ENCODE measurements around the gene ERP29. TPM values are rescaled to one million over a fixed set of nuclear protein-coding genes. Genes with fewer than 3 reads are reported as not detected.

Gene ERP29
- total RNA-seq, 1 experiment from 2014 or later: 97.2 TPM

DNA sequence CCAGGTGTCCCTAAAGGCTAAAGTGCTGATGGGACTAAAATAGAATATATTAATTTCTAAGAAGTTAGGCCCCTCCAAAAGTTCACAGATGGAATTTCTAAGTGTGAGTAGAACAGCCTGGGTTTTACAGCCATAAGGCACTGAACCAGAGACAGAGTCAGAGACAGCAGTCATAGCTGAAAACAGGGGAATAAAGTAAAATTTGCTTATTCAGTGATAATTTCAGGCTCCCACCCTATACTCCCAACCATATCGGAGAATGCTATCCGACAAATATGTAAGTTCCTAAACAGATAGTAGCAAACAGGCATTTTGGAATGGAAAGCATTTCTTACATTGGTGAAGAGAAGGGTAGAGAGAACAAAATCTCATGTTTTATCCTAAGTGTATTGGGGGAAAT, 50.0 kb downstream of the ERP29 start:
- ChIA-PET CTCF (no interaction called here), POLR2A (ENCODE audit: unreplicated experiment) (interaction anchor here (0.8 kb wide), 1 partner anchor 90 kb away, joined by 4 read pairs; no protein-coding TSS in a partner anchor)
- BruUV-seq (replicated peaks): no TSS peak
- DNase-seq (no peak), ATAC-seq (no peak)
- Histone ChIP-seq H3K36me3 (ENCODE audit: low read depth, low read length) (peaks cover 71% of the 10 kb centered on the region), H3K4me3 (ENCODE audit: low read length) (no peak overlapping the region), H4K20me1 (ENCODE audit: low read length) (no peaks in the 10 kb centered on the region), H3K27ac (ENCODE audit: low read length) (no peak overlapping the region), H3K4me2 (ENCODE audit: low read length) (no peak overlapping the region), H3K9me3 (ENCODE audit: low read length) (no peaks in the 10 kb centered on the region), H3K79me2 (ENCODE audit: low read length) (no peaks in the 10 kb centered on the region), H3K4me1 (ENCODE audit: insufficient read depth, low read length) (no peaks in the 10 kb centered on the region), H3K9me2 (replicated peaks; ENCODE audit: low read length) (no peaks in the 10 kb centered on the region), H3K9ac (ENCODE audit: low read length) (no peak overlapping the region), H3F3A (ENCODE audit: low read length, unreplicated experiment) (peaks cover 18% of the 10 kb centered on the region), H3K27me3 (ENCODE audit: low read length) (no peaks in the 10 kb centered on the region), H2AFZ (ENCODE audit: low read length) (no peak overlapping the region)
- TF ChIP-seq EZH2phosphoT487 (IDR thresholded peaks at IDR 0.05; ENCODE audit: borderline replicate concordance, low read length): no peak
- no peak for TF ChIP-seq EZH2 (IDR thresholded peaks at IDR 0.05; ENCODE audit: low read length, unreplicated experiment)
- TF ChIP-seq, protein P1, sequence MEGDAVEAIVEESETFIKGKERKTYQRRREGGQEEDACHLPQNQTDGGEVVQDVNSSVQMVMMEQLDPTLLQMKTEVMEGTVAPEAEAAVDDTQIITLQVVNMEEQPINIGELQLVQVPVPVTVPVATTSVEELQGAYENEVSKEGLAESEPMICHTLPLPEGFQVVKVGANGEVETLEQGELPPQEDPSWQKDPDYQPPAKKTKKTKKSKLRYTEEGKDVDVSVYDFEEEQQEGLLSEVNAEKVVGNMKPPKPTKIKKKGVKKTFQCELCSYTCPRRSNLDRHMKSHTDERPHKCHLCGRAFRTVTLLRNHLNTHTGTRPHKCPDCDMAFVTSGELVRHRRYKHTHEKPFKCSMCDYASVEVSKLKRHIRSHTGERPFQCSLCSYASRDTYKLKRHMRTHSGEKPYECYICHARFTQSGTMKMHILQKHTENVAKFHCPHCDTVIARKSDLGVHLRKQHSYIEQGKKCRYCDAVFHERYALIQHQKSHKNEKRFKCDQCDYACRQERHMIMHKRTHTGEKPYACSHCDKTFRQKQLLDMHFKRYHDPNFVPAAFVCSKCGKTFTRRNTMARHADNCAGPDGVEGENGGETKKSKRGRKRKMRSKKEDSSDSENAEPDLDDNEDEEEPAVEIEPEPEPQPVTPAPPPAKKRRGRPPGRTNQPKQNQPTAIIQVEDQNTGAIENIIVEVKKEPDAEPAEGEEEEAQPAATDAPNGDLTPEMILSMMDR (conservative IDR thresholded peaks at IDR 0.05; ENCODE audit: low read depth, low read length): no peak
- intact Hi-C loops (cut with micrococcal nuclease): no loop called here

DNA sequence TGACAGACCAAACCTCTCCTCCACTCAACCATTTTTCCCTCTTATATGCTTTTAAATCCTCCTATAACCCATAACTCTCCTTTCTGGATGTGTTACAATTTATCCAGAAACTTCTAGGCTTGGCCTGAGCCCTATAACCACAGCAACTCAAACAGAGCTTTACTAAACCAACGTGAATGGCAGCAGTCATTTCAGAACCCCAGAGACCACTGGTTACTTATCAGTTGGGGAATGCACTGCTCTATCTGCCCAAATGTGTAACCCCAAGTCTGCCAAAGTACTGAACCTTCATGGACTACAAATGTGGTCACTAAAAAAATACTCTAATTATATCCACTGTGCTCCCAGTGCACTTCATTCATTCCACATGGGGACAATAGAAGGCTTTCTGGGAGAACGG, 53.3 kb downstream of the ERP29 start:
- Histone ChIP-seq H3K27me3 (ENCODE audit: low read length) (no peaks in the 10 kb centered on the region), H3F3A (ENCODE audit: low read length, unreplicated experiment) (peaks cover 12% of the 10 kb centered on the region), H2AFZ (ENCODE audit: low read length) (no peak overlapping the region), H3K4me2 (ENCODE audit: low read length) (no peak overlapping the region), H3K79me2 (ENCODE audit: low read length) (no peaks in the 10 kb centered on the region), H3K9me2 (replicated peaks; ENCODE audit: low read length) (no peaks in the 10 kb centered on the region), H4K20me1 (ENCODE audit: low read length) (no peaks in the 10 kb centered on the region), H3K9me3 (ENCODE audit: low read length) (no peaks in the 10 kb centered on the region), H3K4me3 (ENCODE audit: low read length) (no peak overlapping the region), H3K36me3 (ENCODE audit: low read depth, low read length) (peaks cover 66% of the 10 kb centered on the region), H3K9ac (ENCODE audit: low read length) (no peak overlapping the region), H3K4me1 (ENCODE audit: insufficient read depth, low read length) (no peaks in the 10 kb centered on the region), H3K27ac (ENCODE audit: low read length) (no peak overlapping the region)
- TF ChIP-seq EZH2 (IDR thresholded peaks at IDR 0.05; ENCODE audit: low read length, unreplicated experiment) (no peak), EZH2phosphoT487 (IDR thresholded peaks at IDR 0.05; ENCODE audit: borderline replicate concordance, low read length) (no peak)
- TF ChIP-seq, protein P1 (conservative IDR thresholded peaks at IDR 0.05; ENCODE audit: low read depth, low read length): no peak
- BruUV-seq (replicated peaks): no TSS peak
- POLR2A ChIA-PET (ENCODE audit: unreplicated experiment): interaction anchor here (0.6 kb wide), 1 partner anchor 106 kb away, joined by 3 read pairs; no protein-coding TSS in a partner anchor
- ATAC-seq (no peak), DNase-seq (no peak)
- intact Hi-C loops (cut with micrococcal nuclease): no loop called here
- CTCF ChIA-PET: no interaction called here

Small RNA genes lying within 50 kb of the gene (microRNA-seq; reads per million reads assigned to microRNA genes)
- gene MIR3657 (ENCODE audit: unreplicated experiment): not detected

Other genes with a start within 250 kb of the ERP29 start
- 0.35 and 2.0 TPM in 2 replicates for gene ALDH2, start 246.5 kb upstream of the ERP29 start, total RNA-seq (2014; rRNA removed)
- 65.0 and 78.2 TPM in 2 replicates for gene MAPKAPK5, start 171.2 kb upstream of the ERP29 start, total RNA-seq (2014; rRNA removed)
- 4.4 and 5.6 TPM in 2 replicates for gene TMEM116, start 261 bp upstream of the ERP29 start, total RNA-seq (2014; rRNA removed)
- gene NAA25, start 95.4 kb downstream of the ERP29 start, total RNA-seq (2014; rRNA removed): 33.3 and 36.6 TPM in 2 replicates
- 33.9 and 34.1 TPM in 2 replicates for gene TRAFD1, start 112.1 kb downstream of the ERP29 start, total RNA-seq (2014; rRNA removed)

Measured in PC-3 (cell line).